Activated naive CD4-positive, alpha-beta T cell treated with anti-CD3 and anti-CD28 coated beads, Interleukin-2, amount 50 U/mL, for 16 hours (primary cell): ENCODE measurements around the gene IGHMBP2.

ENCODE experiments used
- DNase-seq: peaks from one replicate; pipeline ENCODE4 v3.0.0-alpha.2; 2020

The IGHMBP2 gene

GRCh38 chr11:68890490-68891231, 13.0 kb upstream of the IGHMBP2 start:
- no peak for DNase-seq

DNA sequence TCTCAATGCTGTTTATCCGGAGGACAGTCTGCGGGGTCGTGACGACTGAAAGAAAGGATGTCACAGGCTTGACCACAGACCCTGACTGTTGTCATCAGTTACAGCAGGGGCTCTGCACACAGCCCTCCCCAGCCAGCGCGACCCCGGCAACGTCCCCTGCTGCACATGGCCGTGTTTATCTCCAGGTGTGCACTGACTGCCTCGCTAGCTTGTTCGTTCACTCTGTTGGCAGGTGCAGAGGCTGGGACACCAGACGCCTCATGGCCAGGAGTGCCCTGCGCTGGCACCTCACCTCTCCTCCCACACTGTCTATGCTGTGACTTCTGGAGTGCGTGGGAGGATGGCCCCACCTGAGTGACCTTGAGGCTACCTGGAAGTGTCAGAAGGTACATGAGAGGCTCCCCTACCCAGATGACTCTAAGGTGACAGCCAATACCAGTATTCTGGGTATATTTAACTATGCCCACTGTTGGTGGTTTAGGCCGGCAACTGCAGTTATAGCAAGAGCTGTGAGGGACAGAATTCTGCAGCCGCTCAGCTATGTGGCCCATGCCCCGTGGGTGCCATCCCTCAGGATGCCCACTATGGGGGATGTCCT, 12.2 kb upstream of the IGHMBP2 start:
- no peak for DNase-seq

- no peak for DNase-seq
Observed at GRCh38 chr11:68892576-68892975, 11.1 kb upstream of the IGHMBP2 start.

GRCh38 chr11:68893282-68893681, 10.4 kb upstream of the IGHMBP2 start:
- no peak for DNase-seq

- DNase-seq: no peak
Observed at GRCh38 chr11:68896171-68896959, 7.3 kb upstream of the IGHMBP2 start.

GRCh38 chr11:68897441-68897840, 6.2 kb upstream of the IGHMBP2 start:
- DNase-seq: no peak

- no peak for DNase-seq
Observed at GRCh38 chr11:68900835-68901381, 2.8 kb upstream of the IGHMBP2 start.

DNA sequence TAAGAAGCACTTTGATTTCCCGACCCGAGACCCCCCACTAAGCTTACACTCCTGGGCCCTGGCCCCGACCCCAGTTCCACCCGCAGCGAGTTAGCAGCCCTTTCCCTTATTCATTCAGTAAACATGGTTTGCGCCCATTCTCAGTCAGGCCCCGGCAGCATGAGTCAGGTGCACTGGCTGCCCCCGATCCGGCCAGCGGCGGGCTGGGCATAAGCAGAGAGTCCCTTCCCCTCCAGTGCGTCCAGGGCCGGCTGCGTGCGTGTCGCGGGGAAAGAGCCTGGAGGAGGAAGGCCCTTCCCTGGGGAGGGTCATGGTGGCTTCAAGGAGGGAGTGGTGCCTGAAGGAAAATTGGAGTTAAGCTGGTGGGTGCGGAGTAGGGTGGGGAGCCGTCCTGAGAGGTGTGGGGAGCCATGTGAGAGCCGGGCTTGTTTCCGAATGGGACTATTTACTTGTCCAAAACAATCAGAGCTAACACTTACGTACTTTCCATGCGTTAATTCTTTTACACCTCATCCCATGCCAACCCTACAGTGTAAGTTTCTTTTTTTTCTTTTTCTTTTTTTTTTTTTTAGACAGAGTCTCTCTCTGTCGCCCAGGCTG, 657 bp downstream of the IGHMBP2 start:
- DNase-seq: peak; percentile 27

- DNase-seq: no peak
Observed at GRCh38 chr11:68905421-68906360, 2.0 kb downstream of the IGHMBP2 start.

DNA sequence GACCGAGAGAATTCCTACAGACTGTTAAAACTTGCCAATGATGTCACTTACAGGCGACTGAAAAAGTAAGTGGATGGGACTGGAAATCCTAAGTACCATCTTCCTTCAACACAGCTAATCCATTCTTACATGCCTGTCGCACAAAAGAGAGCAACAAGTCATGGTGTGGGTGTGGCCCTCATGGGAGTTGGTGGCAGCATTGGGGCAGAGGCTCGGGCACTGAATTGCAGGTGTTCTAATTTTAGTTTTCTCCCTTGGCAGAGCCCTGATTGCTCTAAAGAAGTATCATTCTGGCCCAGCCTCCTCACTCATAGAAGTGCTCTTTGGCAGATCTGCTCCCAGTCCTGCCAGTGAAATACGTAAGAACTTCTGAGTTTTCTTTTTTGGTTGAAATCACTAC, 4.6 kb downstream of the IGHMBP2 start:
- no peak for DNase-seq

DNA sequence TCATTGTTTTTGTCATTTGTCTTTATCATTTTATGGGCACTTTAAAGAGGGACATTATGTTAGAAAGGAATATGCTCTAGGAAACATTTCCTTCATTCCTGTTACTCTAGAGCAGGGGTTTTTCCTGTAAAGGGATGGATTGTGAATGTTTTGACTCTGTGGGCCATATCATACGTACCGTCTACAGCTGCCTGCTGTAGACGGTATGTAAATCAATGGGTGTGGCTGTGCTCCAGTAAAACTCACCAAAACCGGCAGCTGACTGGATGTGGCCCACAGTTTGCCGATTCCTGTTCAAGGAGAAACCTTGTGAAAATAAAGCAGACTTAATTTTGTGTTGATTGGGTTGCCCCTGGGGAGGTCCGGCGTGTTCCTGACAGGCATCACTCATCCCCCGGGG, 7.3 kb downstream of the IGHMBP2 start:
- DNase-seq: no peak

- no peak for DNase-seq
Observed at GRCh38 chr11:68911731-68912130, 8.0 kb downstream of the IGHMBP2 start.

DNA sequence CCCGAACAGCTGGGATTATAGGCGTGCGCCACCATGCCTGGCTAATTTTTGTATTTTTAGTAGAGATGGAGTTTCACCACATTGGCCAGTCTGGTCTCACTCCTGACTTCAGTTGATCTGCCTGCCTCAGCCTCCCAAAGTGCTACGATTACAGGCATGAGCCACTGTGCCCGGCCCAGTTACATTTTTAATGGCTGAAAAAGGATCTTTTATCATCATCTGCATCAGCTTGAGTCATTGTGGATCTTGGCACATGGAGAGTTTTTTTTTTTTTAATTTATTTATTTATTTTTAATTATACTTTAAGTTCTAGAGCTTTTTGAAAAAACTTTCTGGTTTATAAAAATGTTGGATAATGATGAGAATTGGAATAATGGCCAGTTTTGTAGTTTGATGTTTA, 8.6 kb downstream of the IGHMBP2 start:
- DNase-seq: no peak

DNA sequence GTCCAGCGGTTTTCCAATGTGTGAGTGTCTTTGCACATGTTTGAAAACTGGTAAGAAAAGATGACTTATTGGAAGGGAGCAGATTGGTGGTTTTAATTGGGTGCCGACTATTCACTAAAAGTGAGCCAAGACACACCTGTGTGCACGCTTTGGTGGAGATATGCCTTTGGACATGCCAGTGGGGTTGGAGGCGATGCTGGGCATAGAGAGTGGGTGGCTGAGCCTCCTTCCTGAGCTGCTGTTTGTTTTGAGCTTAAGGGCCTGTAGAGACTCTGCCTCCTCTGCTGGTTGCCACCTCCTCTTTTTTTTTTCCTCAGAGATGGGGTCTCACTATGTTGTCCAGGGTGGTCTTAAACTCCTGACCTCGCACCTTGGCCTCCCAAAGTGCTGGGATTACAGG, 9.5 kb downstream of the IGHMBP2 start:
- DNase-seq: no peak

- DNase-seq: no peak
Observed at GRCh38 chr11:68914761-68915160, 11.1 kb downstream of the IGHMBP2 start.

- DNase-seq: no peak
Observed at GRCh38 chr11:68916439-68916838, 12.7 kb downstream of the IGHMBP2 start.

DNA sequence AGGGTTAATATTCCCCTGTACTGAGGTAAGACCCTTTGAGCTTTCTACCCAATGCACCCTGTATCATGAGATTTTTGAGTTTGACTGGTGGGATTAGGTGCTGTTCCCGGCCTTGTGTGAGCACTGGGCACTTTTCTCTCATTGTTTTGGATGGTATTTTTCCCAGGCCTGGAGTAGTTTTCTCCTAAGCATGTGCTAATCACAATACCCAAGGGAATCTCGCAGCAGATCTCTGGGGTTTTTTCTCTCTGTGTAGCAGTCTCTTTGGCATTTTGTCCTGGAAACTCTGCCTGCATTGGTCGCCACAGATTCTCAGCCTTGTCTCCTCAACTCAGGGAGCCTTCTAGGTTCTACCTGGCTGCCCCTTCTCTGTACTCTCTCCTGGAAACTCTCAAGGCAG, 19.9 kb downstream of the IGHMBP2 start:
- no peak for DNase-seq

GRCh38 chr11:68924073-68924925, 20.6 kb downstream of the IGHMBP2 start:
- no peak for DNase-seq

DNA sequence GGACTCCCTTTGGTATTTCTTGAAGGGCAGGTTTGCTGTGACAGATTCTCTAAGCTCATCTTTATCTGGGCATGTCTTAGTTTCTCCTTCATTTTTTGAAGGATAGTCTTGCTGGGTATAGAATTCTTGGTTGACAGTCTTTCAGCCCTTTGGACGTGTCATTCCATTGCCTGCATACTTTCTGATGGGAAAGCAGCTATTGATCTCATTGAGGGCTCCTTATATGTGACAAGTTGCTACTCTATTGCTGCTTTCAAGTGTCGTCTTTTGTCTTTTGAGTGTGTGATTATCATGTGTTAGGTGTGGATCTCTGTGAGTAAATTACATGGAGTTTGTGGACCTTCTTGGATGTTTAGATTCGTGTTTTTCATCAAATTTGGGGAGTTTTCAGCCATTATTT, 21.9 kb downstream of the IGHMBP2 start:
- no peak for DNase-seq

DNA sequence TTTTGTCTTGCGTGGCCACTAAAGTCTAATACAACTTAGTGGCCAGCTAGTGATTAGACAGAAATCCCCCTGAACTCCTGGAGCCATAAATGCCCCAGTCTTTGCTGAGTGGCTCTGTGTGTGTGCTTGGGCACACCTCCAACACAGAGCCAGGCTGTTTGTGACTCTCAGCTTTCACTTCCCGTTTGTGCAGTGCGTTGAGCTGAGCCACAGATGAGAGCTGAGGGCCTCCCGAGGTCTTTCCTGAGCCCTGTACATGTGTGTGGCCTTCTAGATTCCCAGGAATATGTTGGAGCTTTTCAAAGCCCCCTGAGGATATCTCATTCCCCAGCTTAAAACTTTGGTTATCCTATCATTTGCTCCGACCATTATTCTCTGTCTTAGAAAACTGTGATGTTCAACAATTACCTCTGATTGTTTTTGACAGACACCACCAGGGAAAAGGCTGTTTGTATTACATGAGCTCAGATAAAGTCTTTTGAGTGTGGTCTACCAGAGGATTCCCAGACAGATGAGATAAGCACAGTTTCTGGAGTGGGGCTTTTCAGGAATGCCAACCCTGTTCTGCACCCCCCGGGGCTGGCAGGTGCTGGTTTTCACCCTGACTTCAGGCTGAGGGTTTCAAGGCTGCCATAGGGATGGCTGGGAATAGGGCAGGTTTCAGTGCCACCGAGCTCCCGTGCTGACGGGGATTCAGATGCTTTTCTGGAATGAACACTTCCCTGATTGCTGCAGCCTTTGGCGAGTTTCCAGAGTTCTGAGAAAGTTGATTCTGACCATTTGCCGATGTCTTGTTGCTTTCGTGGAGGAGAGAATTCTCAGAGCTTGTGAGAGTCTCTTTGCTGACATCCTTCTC, 23.8 kb downstream of the IGHMBP2 start:
- no peak for DNase-seq
